ENCODE data around the gene FAM184B. TPM values are rescaled to one million over a fixed set of nuclear protein-coding genes. Genes with fewer than 3 reads are reported as not detected.
"Not testable (repeated sequence)": the region's sequence is repeated elsewhere in the genome, so short reads cannot be mapped to it uniquely, and the experiment has no call there.

The FAM184B gene
- total RNA-seq, 2 experiments from 2014 or later = not detected

DNA sequence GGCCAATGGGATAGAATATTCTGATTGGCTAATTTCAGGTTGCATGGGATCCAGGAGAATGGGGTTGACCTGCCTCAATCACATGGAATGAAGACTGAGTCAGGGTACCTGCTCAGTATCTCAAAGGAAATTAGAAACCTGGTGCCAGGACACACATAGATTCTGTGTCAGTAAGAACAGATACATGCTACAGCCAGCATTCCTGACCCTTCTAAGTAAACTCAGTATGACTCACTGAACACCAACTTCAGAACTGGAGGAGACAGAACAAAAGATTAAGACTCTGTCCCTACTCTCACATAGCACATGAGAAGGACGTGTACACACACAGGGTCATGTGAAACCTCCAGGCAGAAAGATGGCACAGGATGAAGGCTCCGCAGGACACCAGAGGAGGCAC, 54.5 kb downstream of the FAM184B start:
- Mint-ChIP-seq H3K36me3 (ENCODE audit: low read depth) (no peaks in the 10 kb centered on the region), H3K27ac (no peak overlapping the region), H3K4me1 (no peaks in the 10 kb centered on the region), H3K9me3 (no peaks in the 10 kb centered on the region), H3K4me3 (no peak overlapping the region), H3K27me3 (peaks cover 2% of the 10 kb centered on the region)
- CTCF ChIA-PET = no interaction called here
- POLR2A ChIA-PET = no interaction called here
- DNase-seq = no peak

- Mint-ChIP-seq H3K4me1 (no peaks in the 10 kb centered on the region), H3K4me3 (no peak overlapping the region), H3K36me3 (ENCODE audit: low read depth) (no peaks in the 10 kb centered on the region), H3K27me3 (peaks cover 2% of the 10 kb centered on the region), H3K27ac (no peak overlapping the region), H3K9me3 (no peaks in the 10 kb centered on the region)
- CTCF ChIA-PET = interaction anchor here (0.9 kb wide), 1 partner anchor 18 kb away, joined by 3 read pairs; no protein-coding TSS in a partner anchor
- POLR2A ChIA-PET = no interaction called here
- no peak for DNase-seq
These were observed 57.8 kb downstream of the FAM184B start for GRCh38 chr4:17723648-17724047.

DNA sequence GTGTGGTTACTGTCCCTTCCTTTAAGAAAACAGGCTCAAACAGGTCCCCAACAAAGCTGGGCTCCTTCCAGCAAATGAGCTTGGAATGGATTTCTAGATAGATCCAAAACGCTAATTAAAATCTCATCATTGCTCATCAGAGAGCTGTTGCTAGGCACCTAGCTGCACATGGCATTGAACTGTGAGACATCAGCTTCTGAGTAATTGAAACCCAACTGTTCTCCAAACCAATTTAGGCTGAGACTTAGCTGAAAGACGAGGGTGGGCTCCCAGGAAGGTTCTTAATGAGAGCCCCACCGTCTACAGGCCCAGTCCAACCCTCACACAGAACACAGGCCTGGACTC, 59.1 kb downstream of the FAM184B start:
- no peaks in the 10 kb centered on the region for H3K4me1 Mint-ChIP-seq

GRCh38 chr4:17721496-17722355, 59.7 kb downstream of the FAM184B start:
- Mint-ChIP-seq H3K9me3 (no peaks in the 10 kb centered on the region), H3K27ac (no peak overlapping the region), H3K36me3 (ENCODE audit: low read depth) (no peaks in the 10 kb centered on the region), H3K27me3 (peaks cover 2% of the 10 kb centered on the region), H3K4me1 (no peaks in the 10 kb centered on the region), H3K4me3 (no peak overlapping the region)
- POLR2A ChIA-PET = no interaction called here
- DNase-seq = no peak
- CTCF ChIA-PET = no interaction called here

More for the DNA sequence above, 59.1 kb downstream of the FAM184B start:
- DNase-seq = no peak
- H3K9me3 Mint-ChIP-seq = no peaks in the 10 kb centered on the region
- CTCF ChIA-PET = no interaction called here
- H3K27me3 Mint-ChIP-seq = peaks cover 2% of the 10 kb centered on the region
- H3K27ac Mint-ChIP-seq = no peak overlapping the region
- no peak overlapping the region for H3K4me3 Mint-ChIP-seq
- H3K36me3 Mint-ChIP-seq (ENCODE audit: low read depth) = no peaks in the 10 kb centered on the region
- POLR2A ChIA-PET = no interaction called here

GRCh38 chr4:17719106-17719505, 62.3 kb downstream of the FAM184B start:
- Mint-ChIP-seq H3K27ac (no peak overlapping the region), H3K27me3 (peaks cover 4% of the 10 kb centered on the region), H3K4me1 (no peaks in the 10 kb centered on the region), H3K36me3 (ENCODE audit: low read depth) (no peaks in the 10 kb centered on the region), H3K4me3 (no peak overlapping the region), H3K9me3 (no peaks in the 10 kb centered on the region)
- ChIA-PET CTCF (no interaction called here), POLR2A (interaction anchor here (0.6 kb wide), 1 partner anchor 174 kb away, joined by 3 read pairs; no protein-coding TSS in a partner anchor)
- no peak for DNase-seq

- H3K27me3 Mint-ChIP-seq = peaks cover 4% of the 10 kb centered on the region
- no peaks in the 10 kb centered on the region for H3K4me1 Mint-ChIP-seq
- no peak overlapping the region for H3K4me3 Mint-ChIP-seq
- no peak for DNase-seq
- H3K27ac Mint-ChIP-seq = no peak overlapping the region
- CTCF ChIA-PET = no interaction called here
- POLR2A ChIA-PET = interaction anchor here (0.6 kb wide), 1 partner anchor 173 kb away, joined by 3 read pairs; no protein-coding TSS in a partner anchor
- no peaks in the 10 kb centered on the region for H3K36me3 Mint-ChIP-seq (ENCODE audit: low read depth)
- no peaks in the 10 kb centered on the region for H3K9me3 Mint-ChIP-seq
These were observed 63.0 kb downstream of the FAM184B start for GRCh38 chr4:17718471-17718870.

DNA sequence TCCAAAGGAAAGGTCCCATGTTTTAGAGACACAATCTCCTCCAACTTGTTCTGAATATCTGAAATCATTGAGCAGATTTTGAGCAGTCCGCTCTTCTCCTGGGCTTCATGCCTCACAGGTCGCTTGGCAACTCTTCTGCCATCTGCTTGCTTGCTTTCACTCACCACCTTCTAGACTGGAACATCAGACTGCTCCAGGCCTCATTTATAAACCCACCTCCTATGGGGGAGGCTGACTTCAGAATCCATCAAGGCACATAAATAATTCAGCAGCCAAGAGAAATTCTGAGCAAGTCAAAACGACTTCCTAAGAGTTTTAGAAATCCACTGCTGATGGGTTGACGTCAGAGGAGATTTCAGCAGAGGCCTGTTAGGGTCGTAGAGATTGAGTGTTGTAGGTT, 64.1 kb downstream of the FAM184B start:
- Mint-ChIP-seq H3K4me1 (no peaks in the 10 kb centered on the region), H3K9me3 (no peaks in the 10 kb centered on the region), H3K36me3 (ENCODE audit: low read depth) (no peaks in the 10 kb centered on the region), H3K27me3 (peaks cover 4% of the 10 kb centered on the region), H3K4me3 (no peak overlapping the region), H3K27ac (no peak overlapping the region)
- no peak for DNase-seq
- ChIA-PET POLR2A (no interaction called here), CTCF (no interaction called here)

GRCh38 chr4:17715511-17715910, 65.9 kb downstream of the FAM184B start:
- Mint-ChIP-seq H3K4me3 (no peak overlapping the region), H3K9me3 (no peaks in the 10 kb centered on the region), H3K4me1 (no peaks in the 10 kb centered on the region), H3K27me3 (peaks cover 4% of the 10 kb centered on the region), H3K27ac (no peak overlapping the region), H3K36me3 (ENCODE audit: low read depth) (no peaks in the 10 kb centered on the region)
- ChIA-PET CTCF (no interaction called here), POLR2A (no interaction called here)
- no peak for DNase-seq

DNA sequence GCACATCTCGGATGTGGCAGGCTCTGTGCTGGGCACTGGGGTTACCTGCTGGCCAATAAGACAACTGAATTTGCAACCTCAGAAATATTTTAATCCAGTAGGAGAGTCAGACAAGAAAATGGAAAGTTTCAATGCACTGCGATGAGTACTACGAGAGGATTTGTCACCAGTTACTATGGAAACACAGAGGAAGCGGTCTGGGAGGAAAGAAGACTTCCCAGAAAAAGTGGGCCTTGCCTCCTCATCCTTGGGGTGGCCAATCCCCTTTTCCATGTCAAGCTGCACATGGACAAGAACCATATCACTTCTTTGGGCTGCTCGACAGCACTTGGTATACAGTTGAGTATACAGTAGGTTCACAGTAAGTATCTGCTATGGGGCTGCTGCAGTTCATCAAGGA, 67.6 kb downstream of the FAM184B start:
- Mint-ChIP-seq H3K4me1 (no peaks in the 10 kb centered on the region), H3K9me3 (no peaks in the 10 kb centered on the region), H3K27me3 (peaks cover 2% of the 10 kb centered on the region), H3K36me3 (ENCODE audit: low read depth) (no peaks in the 10 kb centered on the region), H3K4me3 (no peak overlapping the region), H3K27ac (no peak overlapping the region)
- ChIA-PET CTCF (no interaction called here), POLR2A (interaction anchor here (0.6 kb wide), 1 partner anchor 909 kb away, joined by 3 read pairs; no protein-coding TSS in a partner anchor)
- DNase-seq = no peak

DNA sequence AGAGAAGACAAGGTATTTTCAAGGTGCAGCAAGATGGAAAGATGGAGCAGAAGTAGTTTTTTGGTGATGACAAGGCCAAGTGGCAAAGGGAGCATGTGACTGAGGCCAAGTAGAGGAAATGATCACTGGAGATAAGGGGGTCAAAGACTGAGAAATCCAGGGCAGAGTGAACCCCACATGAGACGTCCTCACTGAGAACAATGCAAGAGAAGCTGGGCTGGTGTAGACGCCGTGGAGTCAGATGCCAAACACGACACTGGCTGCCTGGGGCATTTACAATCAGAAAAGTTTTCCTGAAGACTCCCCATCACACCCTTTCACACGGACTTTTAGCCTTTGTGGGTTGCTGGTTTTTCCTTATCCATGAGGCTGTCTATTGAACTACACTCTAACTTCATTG, 69.3 kb downstream of the FAM184B start:
- Mint-ChIP-seq H3K9me3 (no peaks in the 10 kb centered on the region), H3K4me3 (no peak overlapping the region), H3K36me3 (ENCODE audit: low read depth) (no peaks in the 10 kb centered on the region), H3K27ac (no peak overlapping the region), H3K4me1 (no peaks in the 10 kb centered on the region), H3K27me3 (peaks cover 2% of the 10 kb centered on the region)
- ChIA-PET POLR2A (no interaction called here), CTCF (no interaction called here)
- DNase-seq = no peak

DNA sequence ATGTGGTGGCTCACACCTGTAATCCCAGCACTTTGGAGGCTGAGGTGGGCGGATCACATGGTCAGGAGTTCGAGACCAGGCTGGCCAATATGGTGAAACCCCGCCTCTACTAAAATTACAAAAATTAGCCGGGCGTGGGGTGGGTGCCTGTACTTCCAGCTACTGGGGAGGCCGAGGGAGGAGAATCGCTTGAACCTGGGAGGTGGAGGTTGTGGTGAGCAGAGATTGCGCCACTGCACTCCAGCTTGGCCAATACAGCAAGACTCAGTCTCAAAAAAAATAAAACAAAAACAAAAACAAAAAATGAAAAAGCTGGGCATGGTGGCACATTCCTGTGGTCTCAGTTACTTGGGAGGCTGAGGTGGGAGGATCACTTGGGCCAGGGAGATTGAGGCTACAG, 70.2 kb downstream of the FAM184B start:
- H3K4me3 Mint-ChIP-seq; H3K27ac Mint-ChIP-seq; H3K36me3 Mint-ChIP-seq (ENCODE audit: low read depth); POLR2A ChIA-PET; H3K27me3 Mint-ChIP-seq; DNase-seq; H3K9me3 Mint-ChIP-seq; H3K4me1 Mint-ChIP-seq; CTCF ChIA-PET: not testable (repeated sequence)

GRCh38 chr4:17709763-17710068, 71.7 kb downstream of the FAM184B start:
- Mint-ChIP-seq H3K36me3 (ENCODE audit: low read depth) (no peaks in the 10 kb centered on the region), H3K27me3 (no peaks in the 10 kb centered on the region), H3K9me3 (no peaks in the 10 kb centered on the region), H3K27ac (no peak overlapping the region), H3K4me1 (no peaks in the 10 kb centered on the region), H3K4me3 (no peak overlapping the region)
- DNase-seq = no peak
- ChIA-PET CTCF (no interaction called here), POLR2A (no interaction called here)

DNA sequence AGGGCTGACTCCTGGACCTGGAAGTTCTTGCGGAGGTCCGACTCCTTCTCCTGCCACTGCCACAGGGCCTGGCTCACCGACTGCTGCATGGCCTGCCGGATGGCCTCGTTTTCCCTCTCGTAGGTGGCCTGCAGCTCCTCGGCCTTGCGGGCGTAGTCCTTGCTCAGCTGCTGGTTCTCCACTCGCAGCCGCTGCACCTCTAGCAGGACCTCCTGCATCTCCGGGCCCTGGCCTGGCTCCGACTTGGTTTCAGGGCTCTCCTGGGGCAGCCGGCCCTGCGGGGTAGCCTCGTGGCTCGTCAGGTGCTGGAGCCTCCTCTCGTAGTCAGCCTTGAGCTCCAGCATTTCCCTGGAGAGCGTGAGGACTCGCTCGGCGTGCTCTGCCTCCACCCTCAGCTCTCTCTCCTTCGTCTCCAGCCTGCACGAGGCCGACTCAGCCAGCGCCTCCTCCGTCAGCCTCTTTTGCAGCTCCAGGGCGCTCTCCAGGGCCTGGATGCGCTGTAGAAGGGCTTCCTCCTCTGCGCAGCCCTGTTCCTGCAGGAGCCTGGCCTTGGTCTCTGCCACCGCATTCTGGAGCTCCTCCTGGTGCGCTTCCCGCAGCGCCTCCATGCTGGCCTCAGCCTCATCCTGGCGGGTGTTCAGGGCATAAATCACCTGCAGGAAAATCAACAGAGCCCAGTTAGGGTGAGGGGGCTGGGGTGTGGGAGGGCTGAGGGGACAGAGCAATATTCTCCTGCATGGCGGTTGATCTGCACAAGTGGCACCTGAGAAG, 72.2 kb downstream of the FAM184B start:
- Mint-ChIP-seq H3K9me3 (no peaks in the 10 kb centered on the region), H3K4me3 (no peak overlapping the region), H3K4me1 (no peaks in the 10 kb centered on the region), H3K27ac (no peak overlapping the region), H3K27me3 (no peaks in the 10 kb centered on the region), H3K36me3 (ENCODE audit: low read depth) (no peaks in the 10 kb centered on the region)
- CTCF ChIA-PET = no interaction called here
- DNase-seq = no peak
- POLR2A ChIA-PET = no interaction called here

- CTCF ChIA-PET = no interaction called here
- Mint-ChIP-seq H3K27me3 (no peaks in the 10 kb centered on the region), H3K36me3 (ENCODE audit: low read depth) (no peaks in the 10 kb centered on the region), H3K27ac (no peak overlapping the region), H3K4me1 (no peaks in the 10 kb centered on the region), H3K9me3 (no peaks in the 10 kb centered on the region), H3K4me3 (no peak overlapping the region)
- POLR2A ChIA-PET = no interaction called here
- no peak for DNase-seq
These were observed 73.8 kb downstream of the FAM184B start for GRCh38 chr4:17707671-17708070.
